ENCODE results near the gene TIPARP.

- no peak for TF ChIP-seq EZH2 (IDR thresholded peaks at IDR 0.05; ENCODE audit: borderline replicate concordance, insufficient read depth, low read depth, low read length, poor library complexity, severe bottlenecking)
- TF ChIP-seq CTCF (IDR thresholded peaks at IDR 0.05), result no peak
Measured at GRCh38 chr3:156694536-156694935, 20.1 kb downstream of the TIPARP start.
